CD4-positive, alpha-beta T cell treated with Interleukin-1 beta for 1 hour (primary cell): Measurements from ENCODE around the gene PTCD1.
"Not testable (repeated sequence)": the region's sequence is repeated elsewhere in the genome, so short reads cannot be mapped to it uniquely, and the experiment has no call there.

Source experiments
- DNase-seq, 2 donors: peaks; one replicate each; pipeline ENCODE4 v3.0.0-alpha.2; 2020 to 2022

Gene PTCD1

DNA sequence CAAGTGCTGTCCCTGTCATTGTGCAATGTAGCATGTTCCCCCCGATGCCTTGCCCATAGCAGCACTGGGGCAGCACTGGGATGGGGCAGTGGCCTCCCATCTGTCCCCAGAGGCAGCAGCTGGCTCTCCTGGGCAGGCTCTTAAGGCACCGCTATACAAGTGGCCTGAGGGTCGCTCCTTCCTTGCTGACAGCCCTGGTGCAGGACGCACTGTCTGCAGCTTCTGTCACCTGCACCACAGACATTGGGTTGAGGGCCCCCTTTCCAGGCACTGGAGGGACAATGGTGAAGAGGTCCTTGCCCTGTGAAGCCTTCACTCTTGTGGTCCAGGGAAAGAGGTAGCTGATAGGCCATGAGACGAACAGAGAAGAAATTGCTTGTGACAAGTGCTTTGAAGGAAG is 10.7 kb upstream of the PTCD1 start:
- no peak for DNase-seq

DNA sequence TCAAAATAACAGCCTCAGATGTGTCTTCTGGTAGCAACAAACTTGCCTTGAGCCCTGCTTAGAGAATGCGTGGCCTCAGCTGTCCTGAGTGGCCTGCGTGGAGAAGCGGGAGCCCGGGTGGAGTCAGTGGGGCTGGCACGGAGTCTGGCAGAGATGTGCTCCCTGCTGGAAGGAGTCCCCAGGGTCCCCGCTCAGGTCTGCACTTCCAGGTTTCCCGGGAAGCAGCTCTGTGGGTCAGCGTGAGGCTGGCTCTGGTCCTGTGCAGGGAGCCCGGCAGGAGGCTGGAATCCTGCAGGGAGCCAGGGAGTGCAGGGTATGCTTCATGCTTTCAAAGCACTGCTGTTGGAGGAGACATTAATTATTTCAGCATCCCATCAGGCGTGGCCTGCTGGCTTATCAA is 10.3 kb upstream of the PTCD1 start:
- DNase-seq: no peak

GRCh38 chr7:99447943-99448342 is 9.3 kb upstream of the PTCD1 start:
- peak in 1 of 2 donors; percentile 21 for DNase-seq

DNA sequence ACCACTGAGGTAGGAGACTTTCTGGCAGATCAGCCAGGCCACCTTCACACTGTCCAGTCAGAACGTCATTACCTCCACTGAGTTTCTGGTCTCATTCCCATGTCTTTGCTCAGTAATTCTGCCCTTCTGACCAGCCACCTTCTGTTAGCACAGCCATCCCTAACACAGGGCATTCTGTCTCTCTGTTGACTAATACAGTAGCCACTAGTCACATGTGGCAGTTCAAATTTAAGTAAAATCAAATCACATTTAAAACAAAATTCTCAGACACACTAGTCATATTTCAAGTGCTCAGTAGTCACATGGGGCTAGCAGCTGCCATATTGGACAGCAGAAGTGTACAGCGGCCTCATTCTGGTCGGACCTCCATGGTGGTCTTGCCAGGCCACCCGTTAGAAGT is 7.5 kb upstream of the PTCD1 start:
- DNase-seq: no peak

GRCh38 chr7:99440195-99440594 is 1.6 kb upstream of the PTCD1 start:
- DNase-seq: no peak

GRCh38 chr7:99437946-99438572 is 539 bp downstream of the PTCD1 start:
- DNase-seq: no peak

- no peak for DNase-seq
Observed at GRCh38 chr7:99433158-99433557, 5.4 kb downstream of the PTCD1 start.

- not testable (repeated sequence) for DNase-seq
Observed at GRCh38 chr7:99431756-99432540, 6.7 kb downstream of the PTCD1 start.

- DNase-seq: no peak
Observed at GRCh38 chr7:99429756-99430155, 8.8 kb downstream of the PTCD1 start.

- no peak for DNase-seq
Observed at GRCh38 chr7:99428972-99429566, 9.5 kb downstream of the PTCD1 start.

- no peak for DNase-seq
Observed at GRCh38 chr7:99424932-99425730, 13.5 kb downstream of the PTCD1 start.

DNA sequence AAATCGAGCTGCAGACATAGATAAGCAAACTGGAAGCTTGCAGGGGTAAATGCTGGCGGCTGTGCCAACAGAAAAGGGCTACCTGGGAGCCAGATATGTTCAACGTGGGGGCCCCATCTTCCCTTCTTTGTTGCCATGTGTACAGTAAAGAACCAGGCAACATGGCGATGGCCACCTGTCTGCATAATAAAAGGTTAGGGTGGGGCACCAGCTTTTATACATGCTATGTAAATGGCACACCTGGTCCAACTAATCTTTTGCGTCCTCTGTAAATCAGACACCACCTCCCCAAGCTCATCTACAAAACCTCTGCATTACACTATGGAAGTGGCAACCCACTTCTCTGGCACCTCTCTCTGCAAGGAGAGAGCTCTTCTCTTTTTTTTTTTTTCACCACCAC is 16.0 kb downstream of the PTCD1 start:
- no peak for DNase-seq

- DNase-seq: no peak
Observed at GRCh38 chr7:99422186-99422585, 16.4 kb downstream of the PTCD1 start.

- DNase-seq: no peak
Observed at GRCh38 chr7:99420986-99421385, 17.6 kb downstream of the PTCD1 start.

DNA sequence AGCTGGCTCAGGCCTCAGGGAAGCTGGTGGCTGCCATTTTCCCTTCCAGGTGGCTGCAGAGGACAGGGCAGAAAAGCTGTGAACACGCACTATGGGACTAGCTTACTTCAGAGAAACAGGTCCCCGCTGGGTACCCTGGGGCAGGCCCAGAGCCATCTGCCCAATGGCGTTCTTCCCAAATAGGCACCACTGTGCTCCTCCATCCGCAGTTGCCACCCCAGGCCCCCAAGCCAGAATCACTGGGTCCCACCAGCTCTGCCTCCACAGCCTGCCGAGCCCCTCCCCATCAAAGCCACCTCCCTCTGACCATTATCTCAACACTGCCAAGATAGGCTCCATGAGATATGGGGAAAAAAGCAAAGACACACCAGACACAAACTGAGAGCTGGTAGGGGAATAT is 18.4 kb downstream of the PTCD1 start:
- no peak for DNase-seq

GRCh38 chr7:99419323-99420021 is 19.1 kb downstream of the PTCD1 start:
- no peak for DNase-seq

DNA sequence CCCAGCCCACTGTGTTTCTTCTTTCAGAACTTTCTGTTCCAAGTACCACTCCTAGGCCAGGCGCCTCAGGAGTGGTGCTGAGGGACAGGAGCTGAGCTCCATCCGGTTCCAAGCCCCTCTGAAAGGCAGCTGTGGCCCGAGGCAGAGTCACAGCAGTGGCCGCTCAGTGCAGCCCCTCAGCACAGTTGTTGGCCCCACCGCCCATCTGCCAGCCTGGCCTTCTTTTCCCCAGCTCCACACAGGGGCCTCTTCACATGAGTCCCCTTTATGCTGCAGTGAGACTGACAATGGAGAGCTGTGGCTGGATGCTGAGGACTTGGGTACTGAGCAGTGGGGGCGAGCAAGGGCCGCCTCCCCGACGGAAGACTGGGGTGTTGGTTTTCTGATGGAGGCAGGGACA is 20.3 kb downstream of the PTCD1 start:
- no peak for DNase-seq

GRCh38 chr7:99415513-99416127 is 23.0 kb downstream of the PTCD1 start:
- DNase-seq: peak; percentile 31 to 35

GRCh38 chr7:99410635-99411034 is 28.0 kb downstream of the PTCD1 start:
- DNase-seq: no peak

- peak in 1 of 2 donors; percentile 31 for DNase-seq
Observed at GRCh38 chr7:99409806-99410205, 28.8 kb downstream of the PTCD1 start.

GRCh38 chr7:99409192-99409572 is 29.4 kb downstream of the PTCD1 start:
- DNase-seq: no peak
